CD14-positive monocyte (primary cell): Measurements from ENCODE around the gene DIRAS1. TPM values are rescaled to one million over a fixed set of nuclear protein-coding genes. Genes with fewer than 3 reads are reported as not detected.

Source experiments
- DNase-seq, 3 donors: peaks; one replicate each; pipeline ENCODE4 v3.0.0-alpha.2; 2011 to 2022
- H2AFZ ChIP-seq: 2 replicates; pipeline ENCODE4 v1.6.0; 2012; ENCODE audit warnings: mild to moderate bottlenecking, low read depth, low read length, inconsistent platforms; ENCODE audit not compliant: insufficient read depth, poor library complexity, severe bottlenecking
- H3K27ac ChIP-seq, 2 donors: 1 replicate in 1 of 2; 2 replicates in 1 of 2; pipeline ENCODE4 v1.5.1; 2012 to 2013; ENCODE audit warnings: low read length in 2 of 2, control low read depth in 1 of 2, inconsistent platforms in 1 of 2, low read depth in 1 of 2, mild to moderate bottlenecking in 1 of 2
- H3K27me3 ChIP-seq, 2 donors: one replicate each; pipeline versions ENCODE4 v1.6.0 to v1.6.1; 2011 to 2013; ENCODE audit warnings: low read length in 2 of 2; ENCODE audit not compliant: control insufficient read depth in 2 of 2, insufficient read depth in 2 of 2
- H3K36me3 ChIP-seq, 2 donors: replicated peaks in 1 of 2; 1 replicate in 1 of 2; 2 replicates in 1 of 2; pipeline versions ENCODE4 v1.5.1 to v1.6.1; 2012 to 2013; ENCODE audit warnings: low read length in 2 of 2, control low read depth in 1 of 2, inconsistent platforms in 1 of 2, mild to moderate bottlenecking in 1 of 2; ENCODE audit not compliant: insufficient read depth in 2 of 2, control insufficient read depth in 1 of 2
- H3K4me1 ChIP-seq, 2 donors: 1 replicate in 1 of 2; 2 replicates in 1 of 2; pipeline versions ENCODE4 v1.5.1 to v1.6.1; 2012 to 2013; ENCODE audit warnings: low read length in 2 of 2, control low read depth in 1 of 2, inconsistent platforms in 1 of 2, mild to moderate bottlenecking in 1 of 2, moderate library complexity in 1 of 2; ENCODE audit not compliant: insufficient read depth in 2 of 2, control insufficient read depth in 1 of 2
- H3K4me2 ChIP-seq: replicated peaks from 2 replicates; pipeline ENCODE3; 2012; ENCODE audit warnings: low read length, moderate library complexity, mild to moderate bottlenecking; ENCODE audit not compliant: poor library complexity, severe bottlenecking; ENCODE audit errors: extremely low read depth
- H3K4me3 ChIP-seq, 3 experiments: fragments of 200-600 bp in 1 of 3; sonication (generic) in 1 of 3; replicated peaks in 1 of 3; 1 replicate in 2 of 3; 2 replicates in 1 of 3; pipeline ENCODE4 v1.5.1; 2011 to 2013; ENCODE audit warnings: low read length in 3 of 3, mild to moderate bottlenecking in 3 of 3, control low read depth in 2 of 3, low read depth in 2 of 3, inconsistent platforms in 1 of 3, moderate library complexity in 1 of 3
- H3K79me2 ChIP-seq: 2 replicates; pipeline ENCODE4 v1.6.0; 2012; ENCODE audit warnings: mild to moderate bottlenecking, control low read depth, inconsistent platforms, low read length, moderate library complexity; ENCODE audit not compliant: insufficient read depth
- H3K9ac ChIP-seq: 2 replicates; pipeline ENCODE4 v1.6.0; 2017; ENCODE audit warnings: low read length, mild to moderate bottlenecking; ENCODE audit not compliant: insufficient read depth, poor library complexity, severe bottlenecking
- H3K9me3 ChIP-seq, 2 donors: replicated peaks in 1 of 2; 1 replicate in 1 of 2; 2 replicates in 1 of 2; pipeline versions ENCODE4 v1.5.1 to v1.6.1; 2012 to 2013; ENCODE audit warnings: low read length in 2 of 2, control low read depth in 1 of 2; ENCODE audit not compliant: control insufficient read depth in 1 of 2, insufficient read depth in 1 of 2
- H4K20me1 ChIP-seq: 2 replicates; pipeline ENCODE4 v1.6.0; 2012; ENCODE audit warnings: mild to moderate bottlenecking, low read length, control low read depth, moderate library complexity; ENCODE audit not compliant: insufficient read depth
- H3K27ac Mint-ChIP-seq, 7 donors: one replicate each; pipeline ENCODE4 v1.8.0; 2020; ENCODE audit warnings: mild to moderate bottlenecking in 7 of 7, mixed read lengths in 7 of 7, moderate library complexity in 6 of 7, inconsistent platforms in 2 of 7
- H3K27me3 Mint-ChIP-seq, 3 donors: one replicate each; pipeline ENCODE4 v1.8.0; 2021 to 2022; ENCODE audit warnings: low read depth in 3 of 3, mild to moderate bottlenecking in 3 of 3, mixed read lengths in 3 of 3, moderate library complexity in 3 of 3, inconsistent platforms in 1 of 3
- H3K36me3 Mint-ChIP-seq, 2 donors: one replicate each; pipeline ENCODE4 v1.8.0; 2020; ENCODE audit warnings: mixed read lengths in 2 of 2, inconsistent platforms in 1 of 2, mild to moderate bottlenecking in 1 of 2
- H3K4me1 Mint-ChIP-seq: one replicate; pipeline ENCODE4 v1.8.0; 2020; ENCODE audit warnings: mild to moderate bottlenecking, mixed read lengths
- H3K4me3 Mint-ChIP-seq, 2 donors: one replicate each; pipeline ENCODE4 v1.8.0; 2020; ENCODE audit warnings: mild to moderate bottlenecking in 2 of 2, mixed read lengths in 2 of 2, moderate library complexity in 1 of 2
- H3K9me3 Mint-ChIP-seq, 7 donors: one replicate each; pipeline ENCODE4 v1.8.0; 2020 to 2022; ENCODE audit warnings: mixed read lengths in 7 of 7, mild to moderate bottlenecking in 6 of 7, moderate library complexity in 6 of 7, inconsistent platforms in 2 of 7
- WGBS: methylation state at CpG from one replicate; pipeline ENCODE4 v1.1.5; 2013; ENCODE audit warnings: missing lambda C conversion rate; ENCODE audit not compliant: insufficient coverage; 5-methylcytosine and 5-hydroxymethylcytosine counted together
- intact Hi-C, 2 donors: fragments of 100-400 bp; cut with micrococcal nuclease; formaldehyde crosslinking; loops; one replicate each; pipeline versions ENCODE4 v1.15.0 to v1.15.1; 2023
- polyA plus RNA-seq, 3 donors: library from polyadenylated mRNA; depleted of rRNA in 1 of 3; unstranded in 2 of 3; stranded (reverse) in 1 of 3; fragments of 300-500 nt in 2 of 3; fragments of >200 nt in 1 of 3; fragmentation: Illumina TruSeq in 2 of 3; gene quantifications; 1 replicate in 2 of 3; 2 replicates in 1 of 3; pipeline ENCODE4 v1.2.3, GENCODE V29; 2012 to 2021
- TF ChIP-seq, protein P1 (sequence below): fragments of 200-600 bp; IDR thresholded peaks from one replicate; pipeline ENCODE4 v1.8.0; 2022; ENCODE audit warnings: antibody characterized with exemption, mild to moderate bottlenecking

DIRAS1 gene
- polyA plus RNA-seq, 3 donors, result 0.04 TPM; not detected in 2

DNA sequence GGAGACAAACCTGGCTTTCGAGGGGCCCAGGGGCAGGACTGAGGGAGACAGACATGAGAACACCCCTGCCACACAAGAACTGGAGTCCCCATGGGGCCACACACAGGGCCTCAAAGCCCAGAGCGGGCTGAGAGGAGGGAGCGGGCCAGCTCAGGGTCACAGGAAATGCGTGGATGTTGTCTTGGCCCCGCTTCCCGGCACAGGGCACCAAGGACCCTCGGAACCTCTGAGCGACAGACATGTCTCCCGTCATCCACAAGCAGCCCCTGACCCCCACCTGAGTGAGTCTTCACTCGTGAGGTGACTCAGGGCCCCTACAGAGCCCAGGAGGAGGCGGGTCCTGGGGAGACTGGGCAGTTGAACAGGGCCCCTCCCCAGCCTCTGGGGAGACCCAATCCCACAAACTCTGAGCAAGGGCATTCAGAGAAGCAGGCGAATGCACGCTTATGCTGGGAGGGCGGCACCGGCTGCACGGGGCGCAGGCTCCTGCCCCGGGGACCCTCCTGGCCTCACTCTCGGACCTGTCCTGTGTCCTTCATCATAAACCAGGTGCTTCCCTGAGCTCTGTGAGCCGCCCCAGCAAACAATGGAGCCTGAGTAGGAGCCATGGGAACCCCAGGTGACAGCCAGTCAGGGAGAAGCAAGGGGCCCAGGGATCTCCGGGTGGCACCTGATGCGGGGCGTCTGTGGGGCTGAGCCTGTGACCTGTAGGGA, 41.8 kb upstream of the DIRAS1 start:
- H3K27ac ChIP-seq, result no peak overlapping the region

DNA sequence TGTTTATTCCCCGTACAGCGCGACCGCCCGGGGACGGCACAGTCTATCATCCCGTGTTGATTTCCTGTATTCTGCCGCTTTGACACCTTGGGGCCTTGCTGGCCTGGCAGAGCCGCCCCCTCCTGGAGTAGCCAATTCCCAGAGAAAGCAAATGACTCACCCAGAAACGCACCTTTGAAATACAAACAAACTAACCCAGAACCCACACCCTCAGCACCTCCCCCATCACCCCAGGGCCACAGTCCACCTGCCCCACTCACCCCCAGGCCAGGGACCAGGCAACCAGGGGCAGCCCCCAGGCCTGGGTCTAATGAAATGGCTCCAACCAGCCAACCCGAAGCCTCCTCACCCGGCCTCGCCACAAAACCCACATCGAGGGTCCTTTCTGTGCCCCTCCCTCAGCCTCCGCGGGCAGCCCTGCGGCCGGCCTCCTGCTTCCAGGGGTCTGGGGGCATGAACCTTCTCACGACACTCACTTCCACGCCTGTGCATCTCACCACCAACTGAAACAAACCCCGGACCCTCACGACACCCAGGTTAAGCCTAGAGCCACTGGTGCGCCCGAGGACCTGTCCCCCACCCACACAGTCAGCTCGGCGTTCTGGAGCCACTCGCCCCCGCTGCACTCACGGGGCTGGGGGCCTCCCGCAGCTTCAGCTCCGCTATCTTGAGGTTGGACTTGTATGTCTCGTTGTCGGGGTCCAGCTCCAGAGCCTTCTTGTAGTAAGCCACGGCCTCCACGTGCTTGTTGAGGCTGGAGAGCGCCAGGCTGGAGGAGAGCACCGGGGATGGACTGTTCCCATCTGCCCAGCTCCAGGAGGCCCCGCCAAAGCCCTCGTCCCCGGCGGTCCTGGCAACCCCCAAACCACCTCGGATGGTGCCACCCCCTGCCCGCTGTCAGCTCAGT, 41.0 kb upstream of the DIRAS1 start:
- Mint-ChIP-seq H3K27me3 (no peaks in the 10 kb centered on the region), H3K36me3 (peaks cover 66 to 97% of the 10 kb centered on the region in 2 donors), H3K9me3 (peaks cover 0 to 4% (median 0%) of the 10 kb centered on the region in 7 donors), H3K27ac (peak overlapping the region in 2 of 7 donors; percentile 30 to 85), H3K4me3 (no peak overlapping the region), H3K4me1 (no peaks in the 10 kb centered on the region)
- H3K27me3 ChIP-seq, result no peaks in the 10 kb centered on the region
- H3K36me3 ChIP-seq, result peaks cover 79 to 91% of the 10 kb centered on the region in 2 donors
- no peak overlapping the region for H3K9ac ChIP-seq
- no peak overlapping the region for H3K4me2 ChIP-seq
- no peaks in the 10 kb centered on the region for H3K79me2 ChIP-seq
- no peak overlapping the region for H2AFZ ChIP-seq
- no peak for DNase-seq
- no peak overlapping the region for H3K4me3 ChIP-seq
- no peak overlapping the region for H3K27ac ChIP-seq
- no peaks in the 10 kb centered on the region for H4K20me1 ChIP-seq
- TF ChIP-seq, protein P1, sequence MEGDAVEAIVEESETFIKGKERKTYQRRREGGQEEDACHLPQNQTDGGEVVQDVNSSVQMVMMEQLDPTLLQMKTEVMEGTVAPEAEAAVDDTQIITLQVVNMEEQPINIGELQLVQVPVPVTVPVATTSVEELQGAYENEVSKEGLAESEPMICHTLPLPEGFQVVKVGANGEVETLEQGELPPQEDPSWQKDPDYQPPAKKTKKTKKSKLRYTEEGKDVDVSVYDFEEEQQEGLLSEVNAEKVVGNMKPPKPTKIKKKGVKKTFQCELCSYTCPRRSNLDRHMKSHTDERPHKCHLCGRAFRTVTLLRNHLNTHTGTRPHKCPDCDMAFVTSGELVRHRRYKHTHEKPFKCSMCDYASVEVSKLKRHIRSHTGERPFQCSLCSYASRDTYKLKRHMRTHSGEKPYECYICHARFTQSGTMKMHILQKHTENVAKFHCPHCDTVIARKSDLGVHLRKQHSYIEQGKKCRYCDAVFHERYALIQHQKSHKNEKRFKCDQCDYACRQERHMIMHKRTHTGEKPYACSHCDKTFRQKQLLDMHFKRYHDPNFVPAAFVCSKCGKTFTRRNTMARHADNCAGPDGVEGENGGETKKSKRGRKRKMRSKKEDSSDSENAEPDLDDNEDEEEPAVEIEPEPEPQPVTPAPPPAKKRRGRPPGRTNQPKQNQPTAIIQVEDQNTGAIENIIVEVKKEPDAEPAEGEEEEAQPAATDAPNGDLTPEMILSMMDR, result no peak
- no peaks in the 10 kb centered on the region for H3K9me3 ChIP-seq
- 97% methylated on average over 35 of the region's 43 CpGs for WGBS
- no peaks in the 10 kb centered on the region for H3K4me1 ChIP-seq
- intact Hi-C loops, result no loop called here

More for the DNA sequence above, 41.8 kb upstream of the DIRAS1 start:
- peaks cover 79 to 91% of the 10 kb centered on the region in 2 donors for H3K36me3 ChIP-seq
- no peaks in the 10 kb centered on the region for H3K4me1 ChIP-seq
- 96% methylated on average over 21 of the region's 23 CpGs for WGBS
- H4K20me1 ChIP-seq, result no peaks in the 10 kb centered on the region
- H3K27me3 Mint-ChIP-seq, result no peaks in the 10 kb centered on the region
- H2AFZ ChIP-seq, result no peak overlapping the region
- H3K36me3 Mint-ChIP-seq, result peaks cover 66 to 96% of the 10 kb centered on the region in 2 donors
- intact Hi-C loops, result no loop called here
- H3K4me3 ChIP-seq, result no peak overlapping the region
- H3K4me3 Mint-ChIP-seq, result no peak overlapping the region
- TF ChIP-seq, protein P1, result no peak
- DNase-seq, result no peak
- no peaks in the 10 kb centered on the region for H3K79me2 ChIP-seq
- H3K9me3 ChIP-seq, result no peaks in the 10 kb centered on the region
- H3K4me2 ChIP-seq, result no peak overlapping the region
- peaks cover 0 to 4% (median 0%) of the 10 kb centered on the region in 7 donors for H3K9me3 Mint-ChIP-seq
- H3K9ac ChIP-seq, result no peak overlapping the region
- no peaks in the 10 kb centered on the region for H3K27me3 ChIP-seq
- peak overlapping the region in 3 of 7 donors; percentile 30 to 54 (median 50) for H3K27ac Mint-ChIP-seq
- no peaks in the 10 kb centered on the region for H3K4me1 Mint-ChIP-seq
